HG03280 (cell line): ENCODE measurements around the gene PRKAR1A.

Experiments used
- ATAC-seq: cut with Tn5 transposase; IDR thresholded peaks from one replicate; pipeline ENCODE4 v1.9.1; 2021; ENCODE audit warnings: mild to moderate bottlenecking, moderate library complexity; ENCODE audit not compliant: unreplicated experiment

The PRKAR1A gene

DNA sequence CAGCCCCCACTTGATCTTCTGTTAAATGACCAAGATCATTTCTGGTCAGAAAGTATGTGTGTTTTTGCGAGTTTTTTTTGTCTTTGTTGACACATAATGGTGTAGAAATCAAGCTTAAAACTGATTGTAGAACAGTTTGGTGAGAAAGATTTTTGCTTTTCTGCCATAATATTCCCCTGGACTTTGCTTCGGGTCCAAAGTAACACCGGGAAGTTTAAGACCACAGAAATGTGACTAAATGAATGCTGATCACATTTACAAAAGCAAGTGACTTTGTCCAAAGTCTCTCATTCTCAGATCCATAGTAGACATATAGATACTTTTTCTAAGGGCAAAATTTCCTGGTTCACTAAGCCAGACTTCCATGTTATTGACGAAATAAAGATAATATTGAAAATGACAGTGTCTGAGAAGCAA is 86.3 kb downstream of the PRKAR1A start:
- ATAC-seq: no peak

DNA sequence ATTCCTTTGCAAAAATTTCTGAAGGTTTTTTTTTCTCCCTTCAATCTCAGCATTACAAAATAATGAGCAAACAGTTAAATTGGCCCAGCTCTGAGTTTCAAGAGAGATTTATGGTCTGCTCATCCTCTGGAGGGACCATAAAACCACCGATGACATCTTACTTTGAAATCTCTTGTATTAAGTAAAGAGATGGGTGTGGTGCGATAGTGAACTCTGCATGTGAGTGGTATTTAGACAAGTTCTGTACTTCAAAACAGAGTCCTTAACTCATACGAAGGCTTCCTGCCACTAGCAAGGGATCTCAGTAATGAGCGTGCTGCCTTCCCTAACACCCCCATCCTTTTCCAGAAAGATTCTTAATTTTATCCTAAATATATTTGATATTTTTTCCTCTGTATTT is 86.9 kb downstream of the PRKAR1A start:
- no peak for ATAC-seq

DNA sequence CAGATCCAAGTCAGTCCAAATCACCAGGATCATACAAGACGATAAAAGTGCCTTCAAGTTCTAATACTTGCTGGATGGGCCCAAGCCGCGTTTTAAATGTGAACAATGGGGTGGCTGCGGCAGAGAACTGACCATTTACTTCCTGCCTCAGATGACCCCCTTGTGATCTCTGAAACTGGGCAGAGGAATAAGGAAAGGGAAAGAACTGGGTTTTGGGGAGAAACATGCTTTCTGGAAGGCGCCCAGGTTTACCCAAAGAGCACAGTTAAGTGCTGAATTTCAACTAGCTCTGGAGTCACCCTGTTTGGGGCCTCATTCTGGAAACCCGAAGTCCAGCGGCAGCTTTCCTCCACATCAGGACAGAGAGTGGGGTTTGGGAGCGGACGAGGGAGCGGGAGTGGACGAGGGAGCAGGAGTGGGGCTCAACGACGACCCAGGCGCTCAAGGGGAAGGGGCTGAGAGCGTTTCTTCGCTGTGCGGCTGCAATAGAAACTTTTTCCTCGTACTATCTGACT is 87.4 kb downstream of the PRKAR1A start:
- no peak for ATAC-seq

DNA sequence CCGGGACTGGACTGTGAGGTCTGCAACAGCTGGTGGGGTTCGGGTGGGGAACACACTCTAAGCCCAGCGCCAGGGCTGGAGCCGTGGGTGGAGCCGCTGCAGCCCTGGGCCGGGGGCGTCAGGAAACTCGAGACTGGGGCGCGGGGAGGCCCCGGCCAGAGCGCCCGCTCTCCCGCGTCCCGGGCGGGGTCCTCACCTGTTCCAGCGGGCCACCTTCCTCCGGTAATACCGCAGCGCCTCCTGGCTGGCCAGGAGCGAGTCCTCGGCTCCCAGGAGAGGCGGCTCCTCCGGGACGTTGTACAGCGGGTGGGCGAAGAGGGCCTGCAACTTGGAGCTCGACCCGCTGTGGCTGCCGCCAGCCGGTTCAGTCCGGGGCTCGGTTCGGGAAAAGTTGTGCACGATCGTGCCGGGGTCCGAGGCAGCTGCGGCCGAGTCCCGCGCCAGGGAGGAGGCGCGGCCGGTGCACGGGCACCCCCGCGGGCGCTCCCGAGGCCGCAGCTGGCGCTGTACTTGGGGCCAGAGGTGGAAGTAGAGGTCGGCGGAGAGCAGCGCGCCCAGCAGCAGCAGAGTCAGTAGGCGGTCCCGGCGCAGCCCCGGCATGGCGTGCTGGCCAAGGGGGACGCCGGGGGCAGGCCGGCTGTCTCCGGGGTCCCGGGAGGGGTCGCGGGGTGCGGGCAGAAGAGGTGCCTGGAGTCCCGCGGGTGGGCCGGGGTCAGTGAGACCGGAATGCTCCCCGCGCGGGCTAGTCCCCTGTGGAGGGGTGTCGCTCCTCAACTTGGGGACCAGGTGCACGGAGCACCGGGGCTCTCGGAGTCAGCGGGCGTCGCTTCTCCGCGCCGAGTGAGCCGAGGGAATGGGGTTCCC is 88.1 kb downstream of the PRKAR1A start:
- ATAC-seq: no peak
